ENCODE measurements around the gene RNF220. TPM values are rescaled to one million over a fixed set of nuclear protein-coding genes. Genes with fewer than 3 reads are reported as not detected.

Gene RNF220
- total and polyA plus RNA-seq, 12 donors: 41.8 to 82.5 (median 58.0) TPM

DNA sequence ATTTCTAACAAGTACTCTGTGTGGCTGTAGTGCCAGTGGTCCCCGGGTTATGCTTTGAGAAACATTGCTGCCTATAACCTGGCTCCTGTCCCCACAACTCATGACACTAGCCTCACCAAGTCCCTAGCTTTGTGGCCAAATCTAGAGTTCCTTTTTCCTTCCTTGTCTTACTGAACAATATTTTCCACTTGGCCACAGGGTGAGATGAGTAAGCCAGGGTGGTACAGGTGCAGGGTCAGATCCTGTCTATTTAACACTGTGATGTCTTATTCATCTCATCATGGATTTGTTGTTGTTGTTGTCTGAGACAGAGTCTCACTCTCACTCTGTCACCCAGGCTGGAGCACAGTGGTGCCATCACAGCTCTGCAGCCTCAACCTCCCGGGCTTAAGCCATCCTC lies 288.1 kb downstream of the RNF220 start:
- intact Hi-C loops (cut with DNase I): no loop called here
- Histone ChIP-seq H3K27ac (no peak overlapping the region), H3K9me3 (no peaks in the 10 kb centered on the region), H3K4me3 (no peak overlapping the region), H3K27me3 (peaks cover 0 to 3% (median 0%) of the 10 kb centered on the region in 7 donors), H3K36me3 (no peaks in the 10 kb centered on the region), H3K4me1 (peaks cover 0 to 17% (median 0%) of the 10 kb centered on the region in 9 donors)
- WGBS, 2 donors: 77 to 87% methylated on average over 2 of the region's 2 CpGs
- ATAC-seq (no peak), DNase-seq (no peak)
- TF ChIP-seq, protein P1, sequence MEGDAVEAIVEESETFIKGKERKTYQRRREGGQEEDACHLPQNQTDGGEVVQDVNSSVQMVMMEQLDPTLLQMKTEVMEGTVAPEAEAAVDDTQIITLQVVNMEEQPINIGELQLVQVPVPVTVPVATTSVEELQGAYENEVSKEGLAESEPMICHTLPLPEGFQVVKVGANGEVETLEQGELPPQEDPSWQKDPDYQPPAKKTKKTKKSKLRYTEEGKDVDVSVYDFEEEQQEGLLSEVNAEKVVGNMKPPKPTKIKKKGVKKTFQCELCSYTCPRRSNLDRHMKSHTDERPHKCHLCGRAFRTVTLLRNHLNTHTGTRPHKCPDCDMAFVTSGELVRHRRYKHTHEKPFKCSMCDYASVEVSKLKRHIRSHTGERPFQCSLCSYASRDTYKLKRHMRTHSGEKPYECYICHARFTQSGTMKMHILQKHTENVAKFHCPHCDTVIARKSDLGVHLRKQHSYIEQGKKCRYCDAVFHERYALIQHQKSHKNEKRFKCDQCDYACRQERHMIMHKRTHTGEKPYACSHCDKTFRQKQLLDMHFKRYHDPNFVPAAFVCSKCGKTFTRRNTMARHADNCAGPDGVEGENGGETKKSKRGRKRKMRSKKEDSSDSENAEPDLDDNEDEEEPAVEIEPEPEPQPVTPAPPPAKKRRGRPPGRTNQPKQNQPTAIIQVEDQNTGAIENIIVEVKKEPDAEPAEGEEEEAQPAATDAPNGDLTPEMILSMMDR (IDR thresholded peaks at IDR 0.05): no peak

DNA sequence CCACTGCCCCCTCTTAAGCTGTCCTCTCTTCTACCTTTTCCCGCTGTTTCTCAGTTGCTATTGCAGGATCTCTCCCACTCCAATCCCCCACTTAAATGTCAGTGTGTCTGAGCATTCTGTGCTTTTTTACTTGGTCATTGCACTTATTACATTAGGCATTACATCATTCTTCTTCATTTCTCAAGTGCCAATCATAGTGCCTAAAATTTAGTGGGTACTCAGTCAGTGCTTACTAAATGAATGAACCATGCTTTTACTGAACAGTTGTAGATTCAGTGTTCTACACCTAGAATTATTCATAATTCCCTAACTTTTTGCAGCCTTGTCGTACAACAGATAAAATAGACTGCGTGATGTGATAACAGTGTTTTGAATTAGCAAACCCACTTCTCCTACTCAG lies 288.8 kb downstream of the RNF220 start:
- Histone ChIP-seq H3K36me3 (no peaks in the 10 kb centered on the region), H3K4me3 (no peak overlapping the region), H3K27ac (no peak overlapping the region), H3K9me3 (no peaks in the 10 kb centered on the region), H3K27me3 (peaks cover 0 to 3% (median 0%) of the 10 kb centered on the region in 7 donors), H3K4me1 (peaks cover 0 to 20% (median 0%) of the 10 kb centered on the region in 9 donors)
- ATAC-seq (no peak), DNase-seq (no peak)
- intact Hi-C loops (cut with DNase I): no loop called here
- TF ChIP-seq, protein P1 (IDR thresholded peaks at IDR 0.05): no peak
- 92 to 93% methylated on average over 3 of the region's 3 CpGs for WGBS, 2 donors

DNA sequence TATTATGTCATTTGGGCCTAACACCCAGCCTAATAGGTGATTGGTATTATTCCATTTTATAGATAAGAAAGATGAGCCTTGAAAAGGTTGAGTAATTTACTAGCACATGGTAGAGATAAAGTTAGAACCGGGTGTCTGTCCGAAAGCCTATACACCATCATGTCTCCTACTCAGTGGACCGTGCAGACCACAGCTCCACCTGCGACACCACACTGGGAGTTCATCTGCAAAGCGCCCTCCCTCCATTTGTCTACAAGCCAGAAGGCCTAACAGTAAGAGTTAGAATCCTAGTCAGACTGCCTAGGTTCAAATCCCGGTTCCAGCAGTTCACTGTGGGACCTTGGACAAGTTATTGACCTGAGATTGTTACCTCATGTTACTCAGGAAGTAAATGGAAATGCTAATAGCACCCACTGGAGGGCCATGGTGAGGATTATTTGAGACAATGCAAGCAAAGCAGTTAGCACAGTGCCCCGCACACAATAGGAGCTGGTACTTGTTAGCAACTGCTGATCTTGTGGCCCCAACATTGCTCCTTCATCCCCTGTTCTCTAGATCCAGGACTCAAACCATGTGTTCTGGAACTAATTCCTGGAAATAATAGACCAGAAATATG lies 289.9 kb downstream of the RNF220 start:
- 94 to 95% methylated on average over 7 of the region's 7 CpGs for WGBS, 2 donors
- no peak for ATAC-seq

DNA sequence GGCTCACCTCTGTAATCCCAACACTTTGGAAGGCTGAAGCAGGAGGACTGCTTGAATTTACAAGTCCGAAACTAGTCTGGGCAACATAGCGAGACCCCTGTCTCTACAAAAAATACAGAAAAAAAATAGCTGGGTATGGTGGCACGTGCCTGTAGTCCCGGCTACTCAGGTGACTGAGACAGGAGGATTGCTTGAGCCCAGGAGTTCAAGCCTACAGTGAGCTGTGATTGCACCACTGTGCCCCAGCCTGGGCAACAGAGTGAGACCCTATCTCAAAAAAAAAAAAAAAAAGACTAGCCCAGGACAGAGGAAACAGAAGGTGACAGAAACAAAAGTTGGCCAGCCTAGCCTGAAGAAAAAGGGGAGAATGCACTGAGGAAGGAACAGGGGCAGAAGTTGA lies 290.6 kb downstream of the RNF220 start:
- H3K27ac ChIP-seq: no peak overlapping the region
- ATAC-seq (no peak), DNase-seq (no peak)
- intact Hi-C loops (cut with DNase I): no loop called here
- peaks cover 0 to 20% (median 0%) of the 10 kb centered on the region in 9 donors for H3K4me1 ChIP-seq
- H3K4me3 ChIP-seq: no peak overlapping the region
- 92 to 93% methylated on average over 4 of the region's 4 CpGs for WGBS, 2 donors
- no peaks in the 10 kb centered on the region for H3K36me3 ChIP-seq
- no peaks in the 10 kb centered on the region for H3K9me3 ChIP-seq
- H3K27me3 ChIP-seq: peaks cover 0 to 3% (median 0%) of the 10 kb centered on the region in 7 donors
- TF ChIP-seq, protein P1 (IDR thresholded peaks at IDR 0.05): no peak

More for the DNA sequence above, 289.9 kb downstream of the RNF220 start:
- H3K36me3 ChIP-seq: no peaks in the 10 kb centered on the region
- no peak overlapping the region for H3K4me3 ChIP-seq
- intact Hi-C loops (cut with DNase I): no loop called here
- no peak for DNase-seq
- peaks cover 0 to 3% (median 0%) of the 10 kb centered on the region in 7 donors for H3K27me3 ChIP-seq
- no peak overlapping the region for H3K27ac ChIP-seq
- peaks cover 0 to 20% (median 0%) of the 10 kb centered on the region in 9 donors for H3K4me1 ChIP-seq
- no peaks in the 10 kb centered on the region for H3K9me3 ChIP-seq
- TF ChIP-seq, protein P1 (IDR thresholded peaks at IDR 0.05): no peak

Data from heart right ventricle (tissue), 16 donors.